ENCODE results near the gene MPP4. TPM values are rescaled to one million over a fixed set of nuclear protein-coding genes. Genes with fewer than 3 reads are reported as not detected.

The MPP4 gene
- total RNA-seq, 1 experiment from 2014 or later: not detected

GRCh38 chr2:201699416-201699815 lies 972 bp upstream of the MPP4 start:
- TF ChIP-seq TCF7L2 (IDR thresholded peaks at IDR 0.05; ENCODE audit: low read depth, low read length) (no peak), CTCF (IDR thresholded peaks at IDR 0.05) (no peak), SIN3A (IDR thresholded peaks at IDR 0.05; ENCODE audit: borderline replicate concordance, insufficient read depth, low read depth, low read length) (no peak), POLR2AphosphoS5 (IDR thresholded peaks at IDR 0.05; ENCODE audit: low read depth, low read length) (no peak)
- Histone ChIP-seq H3K27me3 (ENCODE audit: control insufficient read depth, insufficient read depth, low read length) (no peaks in the 10 kb centered on the region), H3K4me1 (ENCODE audit: control insufficient read depth, insufficient read depth, low read length) (peaks cover 4% of the 10 kb centered on the region; the same call in 1 of the 2 replicates), H3K4me3 (ENCODE audit: low read depth in 2 of 2, low read length in 2 of 2) (no peak overlapping the region), H3K27ac (ENCODE audit: low read length) (no peak overlapping the region), H3K9me3 (ENCODE audit: control insufficient read depth, insufficient read depth, low read depth, low read length) (no peaks in the 10 kb centered on the region), H3K36me3 (ENCODE audit: control insufficient read depth, insufficient read depth, low read length) (peaks cover 21% of the 10 kb centered on the region)
- in situ Hi-C loops (cut with HindIII; ENCODE audit: low pct_unique_long_range_greater_than_20kb, low sequenced_read_pairs): no loop called here
- ATAC-seq (no peak), DNase-seq (ENCODE audit: low read depth, low spot score) (no peak)
- POLR2A ChIA-PET: no interaction called here
- BruUV-seq (replicated peaks): no TSS peak
- CTCF ChIA-PET: no interaction called here
- intact Hi-C loops (cut with micrococcal nuclease; ENCODE audit: unreplicated experiment): no loop called here

GRCh38 chr2:201697899-201698298 lies 545 bp downstream of the MPP4 start:
- ATAC-seq: peak; percentile 43; the same call in 1 of the 2 replicates
- Histone ChIP-seq H3K27me3 (ENCODE audit: control insufficient read depth, insufficient read depth, low read length) (no peaks in the 10 kb centered on the region), H3K4me3 (ENCODE audit: low read depth in 2 of 2, low read length in 2 of 2) (no peak overlapping the region), H3K27ac (ENCODE audit: low read length) (no peak overlapping the region), H3K4me1 (ENCODE audit: control insufficient read depth, insufficient read depth, low read length) (peaks cover 4% of the 10 kb centered on the region; the same call in 1 of the 2 replicates), H3K36me3 (ENCODE audit: control insufficient read depth, insufficient read depth, low read length) (peaks cover 9% of the 10 kb centered on the region), H3K9me3 (ENCODE audit: control insufficient read depth, insufficient read depth, low read depth, low read length) (no peaks in the 10 kb centered on the region)
- ChIA-PET CTCF (no interaction called here), POLR2A (interaction anchor here (0.6 kb wide), 1 partner anchor 230 kb away, joined by 8 read pairs; no protein-coding TSS in a partner anchor)
- no TSS peak for BruUV-seq (replicated peaks)
- intact Hi-C loops (cut with micrococcal nuclease; ENCODE audit: unreplicated experiment): no loop called here
- TF ChIP-seq TCF7L2 (IDR thresholded peaks at IDR 0.05; ENCODE audit: low read depth, low read length) (no peak), SIN3A (IDR thresholded peaks at IDR 0.05; ENCODE audit: borderline replicate concordance, insufficient read depth, low read depth, low read length) (no peak), CTCF (IDR thresholded peaks at IDR 0.05) (no peak), POLR2AphosphoS5 (IDR thresholded peaks at IDR 0.05; ENCODE audit: low read depth, low read length) (no peak), REST (IDR thresholded peaks at IDR 0.05; ENCODE audit: insufficient read depth in 1 of 2, low read depth in 2 of 2, low read length in 1 of 2) (no peak)
- no peak for DNase-seq (ENCODE audit: low read depth, low spot score)
- in situ Hi-C loops (cut with HindIII; ENCODE audit: low pct_unique_long_range_greater_than_20kb, low sequenced_read_pairs): no loop called here
